ENCODE measurements around the gene PLPP7.

- TF ChIP-seq POLR2AphosphoS5 (IDR thresholded peaks at IDR 0.05; ENCODE audit: low read depth, low read length) = no peak
- no peak for TF ChIP-seq CTCF (IDR thresholded peaks at IDR 0.05)
- TF ChIP-seq SMC3 (IDR thresholded peaks at IDR 0.05; ENCODE audit: low read depth, low read length) = no peak
- TF ChIP-seq EZH2phosphoT487 (IDR thresholded peaks at IDR 0.05; ENCODE audit: borderline replicate concordance, low read depth) = no peak
- no peak for TF ChIP-seq FOXM1 (IDR thresholded peaks at IDR 0.05; ENCODE audit: low read depth)
- TF ChIP-seq REST (IDR thresholded peaks at IDR 0.05; ENCODE audit: low read depth, low read length) = no peak
- no peak for TF ChIP-seq SIN3A (IDR thresholded peaks at IDR 0.05; ENCODE audit: borderline replicate concordance, low read depth, low read length)
- TF ChIP-seq FOXJ3 (CRISPR knock-in tag; IDR thresholded peaks at IDR 0.05) = no peak
- no peak for TF ChIP-seq USF2 (IDR thresholded peaks at IDR 0.05; ENCODE audit: borderline replicate concordance, low read depth, low read length)
- TF ChIP-seq RAD21 (IDR thresholded peaks at IDR 0.05; ENCODE audit: low read length) = no peak
- TF ChIP-seq USF1 (IDR thresholded peaks at IDR 0.05; ENCODE audit: borderline replicate concordance, low read depth) = no peak
These were observed 22.7 kb downstream of the PLPP7 start for GRCh38 chr9:131312246-131312645.

Measured in SK-N-SH (cell line).